ENCODE data around the gene CKAP2.

The CKAP2 gene

DNA sequence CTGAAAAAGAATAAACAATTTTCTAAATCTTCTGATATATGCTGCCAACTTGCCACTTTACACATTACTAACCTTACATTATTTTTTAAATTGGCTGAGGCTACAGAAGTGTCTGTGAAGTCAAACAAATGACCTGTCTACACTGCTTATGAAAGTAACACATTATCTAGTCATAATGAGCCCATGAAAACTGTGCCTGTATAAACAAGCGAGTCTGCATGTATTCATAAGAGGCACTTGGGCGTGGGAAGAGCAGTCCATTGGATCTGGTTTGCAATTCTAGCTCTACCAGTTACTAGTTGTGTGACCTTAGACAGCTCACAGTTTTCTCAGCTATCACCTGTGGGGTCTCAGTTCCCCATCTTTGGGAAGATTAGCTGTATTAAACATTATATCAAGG, 7.9 kb upstream of the CKAP2 start:
- H3K4me2 ChIP-seq (ENCODE audit: low read depth, low read length, poor library complexity, severe bottlenecking), result no peak overlapping the region
- H3K9ac ChIP-seq (ENCODE audit: low read length), result no peak overlapping the region
- H3K79me2 ChIP-seq (ENCODE audit: insufficient read depth, low read length), result peaks cover 44% of the 10 kb centered on the region
- H3F3A ChIP-seq (ENCODE audit: insufficient read depth), result no peaks in the 10 kb centered on the region; the same call in 1 of the 2 replicates
- no peaks in the 10 kb centered on the region for H3K9me3 ChIP-seq (ENCODE audit: insufficient read depth, low read length)
- no peak overlapping the region for H2AFZ ChIP-seq (ENCODE audit: low read depth, low read length, severe bottlenecking)
- H3K27me3 ChIP-seq (ENCODE audit: low read length), result no peaks in the 10 kb centered on the region
- H4K20me1 ChIP-seq (ENCODE audit: low read depth, low read length), result no peaks in the 10 kb centered on the region
- H3K36me3 ChIP-seq (ENCODE audit: low read length), result no peaks in the 10 kb centered on the region
- TF ChIP-seq, protein P1, sequence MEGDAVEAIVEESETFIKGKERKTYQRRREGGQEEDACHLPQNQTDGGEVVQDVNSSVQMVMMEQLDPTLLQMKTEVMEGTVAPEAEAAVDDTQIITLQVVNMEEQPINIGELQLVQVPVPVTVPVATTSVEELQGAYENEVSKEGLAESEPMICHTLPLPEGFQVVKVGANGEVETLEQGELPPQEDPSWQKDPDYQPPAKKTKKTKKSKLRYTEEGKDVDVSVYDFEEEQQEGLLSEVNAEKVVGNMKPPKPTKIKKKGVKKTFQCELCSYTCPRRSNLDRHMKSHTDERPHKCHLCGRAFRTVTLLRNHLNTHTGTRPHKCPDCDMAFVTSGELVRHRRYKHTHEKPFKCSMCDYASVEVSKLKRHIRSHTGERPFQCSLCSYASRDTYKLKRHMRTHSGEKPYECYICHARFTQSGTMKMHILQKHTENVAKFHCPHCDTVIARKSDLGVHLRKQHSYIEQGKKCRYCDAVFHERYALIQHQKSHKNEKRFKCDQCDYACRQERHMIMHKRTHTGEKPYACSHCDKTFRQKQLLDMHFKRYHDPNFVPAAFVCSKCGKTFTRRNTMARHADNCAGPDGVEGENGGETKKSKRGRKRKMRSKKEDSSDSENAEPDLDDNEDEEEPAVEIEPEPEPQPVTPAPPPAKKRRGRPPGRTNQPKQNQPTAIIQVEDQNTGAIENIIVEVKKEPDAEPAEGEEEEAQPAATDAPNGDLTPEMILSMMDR (IDR thresholded peaks at IDR 0.05; ENCODE audit: insufficient read depth, low read length, poor library complexity, severe bottlenecking), result no peak
- TF ChIP-seq EZH2phosphoT487 (conservative IDR thresholded peaks at IDR 0.05; ENCODE audit: low read length), result no peak
- H3K9me2 ChIP-seq (replicated peaks; ENCODE audit: insufficient read depth, low read length), result no peaks in the 10 kb centered on the region
- no peak overlapping the region for H3K4me3 ChIP-seq (ENCODE audit: insufficient read depth, low read length, poor library complexity, severe bottlenecking)
- no peak overlapping the region for H3K27ac ChIP-seq (ENCODE audit: low read depth, low read length)

- no peak overlapping the region for H3K9ac ChIP-seq (ENCODE audit: low read length)
Measured at GRCh38 chr13:52447815-52448552, 7.3 kb upstream of the CKAP2 start.

DNA sequence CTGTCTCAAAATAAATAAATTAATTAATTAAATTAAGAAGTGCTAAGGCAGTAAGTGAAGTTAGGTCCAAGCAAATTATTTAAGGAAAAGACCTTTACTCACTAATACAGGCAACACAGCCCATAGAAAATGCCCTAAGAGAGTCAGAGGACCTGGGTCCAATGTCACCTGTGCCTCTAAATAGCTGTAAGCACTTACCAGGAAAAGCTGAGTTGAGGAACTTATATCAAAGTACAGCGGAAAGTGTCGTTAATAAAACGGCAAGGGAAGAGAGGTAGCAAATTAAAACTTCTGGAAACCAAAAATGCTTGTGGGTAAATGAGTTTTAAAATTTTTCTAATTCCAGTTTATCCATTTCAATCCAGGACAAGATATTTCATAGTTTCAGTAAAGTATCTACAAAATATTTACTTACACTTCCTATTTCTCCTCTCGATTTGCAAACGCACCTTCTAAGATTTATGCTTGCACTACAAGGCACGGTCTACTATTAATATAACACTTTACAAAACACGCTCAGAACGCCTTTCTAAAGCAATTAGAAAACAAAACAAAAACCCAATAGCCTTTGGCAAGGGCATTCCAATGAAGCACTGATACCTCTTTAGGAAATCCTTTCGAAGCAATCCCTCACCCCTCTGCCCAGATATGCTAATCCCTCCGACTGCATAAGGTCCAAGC, 5.8 kb upstream of the CKAP2 start:
- peak overlapping the region; percentile 39; the same call in 1 of the 2 replicates for H3K27ac ChIP-seq (ENCODE audit: low read depth, low read length)
- no peak for TF ChIP-seq EZH2phosphoT487 (conservative IDR thresholded peaks at IDR 0.05; ENCODE audit: low read length)
- TF ChIP-seq, protein P1 (IDR thresholded peaks at IDR 0.05; ENCODE audit: insufficient read depth, low read length, poor library complexity, severe bottlenecking), result no peak

More at GRCh38 chr13:52447815-52448552, 7.3 kb upstream of the CKAP2 start:
- peaks cover 38% of the 10 kb centered on the region for H3K79me2 ChIP-seq (ENCODE audit: insufficient read depth, low read length)
- H3K27me3 ChIP-seq (ENCODE audit: low read length), result no peaks in the 10 kb centered on the region
- no peak overlapping the region for H3K27ac ChIP-seq (ENCODE audit: low read depth, low read length)
- H4K20me1 ChIP-seq (ENCODE audit: low read depth, low read length), result no peaks in the 10 kb centered on the region
- no peaks in the 10 kb centered on the region for H3K36me3 ChIP-seq (ENCODE audit: low read length)
- H3K4me3 ChIP-seq (ENCODE audit: insufficient read depth, low read length, poor library complexity, severe bottlenecking), result no peak overlapping the region
- H3F3A ChIP-seq (ENCODE audit: insufficient read depth), result no peaks in the 10 kb centered on the region; the same call in 1 of the 2 replicates
- H2AFZ ChIP-seq (ENCODE audit: low read depth, low read length, severe bottlenecking), result no peak overlapping the region
- no peaks in the 10 kb centered on the region for H3K9me2 ChIP-seq (replicated peaks; ENCODE audit: insufficient read depth, low read length)
- no peaks in the 10 kb centered on the region for H3K9me3 ChIP-seq (ENCODE audit: insufficient read depth, low read length)
- no peak for TF ChIP-seq EZH2phosphoT487 (conservative IDR thresholded peaks at IDR 0.05; ENCODE audit: low read length)
- TF ChIP-seq, protein P1 (IDR thresholded peaks at IDR 0.05; ENCODE audit: insufficient read depth, low read length, poor library complexity, severe bottlenecking), result no peak
- H3K4me2 ChIP-seq (ENCODE audit: low read depth, low read length, poor library complexity, severe bottlenecking), result peak overlapping the region; percentile 98

More for the DNA sequence above, 5.8 kb upstream of the CKAP2 start:
- Histone ChIP-seq H3K27me3 (ENCODE audit: low read length) (no peaks in the 10 kb centered on the region), H3F3A (ENCODE audit: insufficient read depth) (peaks cover 8% of the 10 kb centered on the region), H3K9me3 (ENCODE audit: insufficient read depth, low read length) (no peaks in the 10 kb centered on the region), H3K79me2 (ENCODE audit: insufficient read depth, low read length) (peaks cover 34% of the 10 kb centered on the region), H3K9ac (ENCODE audit: low read length) (peak overlapping the region; percentile 78), H3K36me3 (ENCODE audit: low read length) (no peaks in the 10 kb centered on the region), H4K20me1 (ENCODE audit: low read depth, low read length) (no peaks in the 10 kb centered on the region), H3K9me2 (replicated peaks; ENCODE audit: insufficient read depth, low read length) (no peaks in the 10 kb centered on the region), H2AFZ (ENCODE audit: low read depth, low read length, severe bottlenecking) (peak overlapping the region; percentile 79), H3K4me3 (ENCODE audit: insufficient read depth, low read length, poor library complexity, severe bottlenecking) (peak overlapping the region; percentile 97), H3K4me2 (ENCODE audit: low read depth, low read length, poor library complexity, severe bottlenecking) (peak overlapping the region; percentile 98)
